H1 (cell line): ENCODE results near the gene PHOSPHO1. TPM values are rescaled to one million over a fixed set of nuclear protein-coding genes. Genes with fewer than 3 reads are reported as not detected.

Source experiments
- CTCF ChIA-PET: fragments of 300-600 bp; sonication (Branson Sonifier 250); formaldehyde crosslinking; loops from one replicate; lab custom pipeline; 2021; ENCODE audit not compliant: partially characterized antibody; lab: Charles Lee
- POLR2A ChIA-PET: fragments of 300-600 bp; sonication (Branson Sonifier 250); formaldehyde crosslinking; loops from one replicate; lab custom pipeline; 2021; ENCODE audit warnings: inconsistent platforms; ENCODE audit not compliant: partially characterized antibody; lab: Charles Lee
- DNase-seq, 2 experiments: peaks; one replicate each; pipeline versions ENCODE4 v3.0.0 to v3.0.0-alpha.2; 2010 to 2022; ENCODE audit warnings: low spot score in 2 of 2, low read depth in 1 of 2, mixed read lengths in 1 of 2
- FAIRE-seq: peaks from 2 replicates; lab custom pipeline; 2011; peaks lifted over from hg19 to GRCh38; lab: Jason Lieb, UNC
- H2AFZ ChIP-seq: 2 replicates; pipeline ENCODE4 v1.8.1; 2012; ENCODE audit warnings: low read length, inconsistent platforms
- H2AK5ac ChIP-seq: 2 replicates; pipeline ENCODE4 v1.6.1; 2013; ENCODE audit warnings: low read depth, low read length
- H2BK120ac ChIP-seq: replicated peaks from 2 replicates; pipeline ENCODE3; 2013; ENCODE audit warnings: low read depth, low read length, inconsistent platforms
- H2BK12ac ChIP-seq: 2 replicates; pipeline ENCODE4 v1.6.1; 2013; ENCODE audit warnings: low read depth, low read length
- H2BK15ac ChIP-seq: 2 replicates; pipeline ENCODE4 v1.6.1; 2013; ENCODE audit warnings: low read length
- H2BK20ac ChIP-seq: 2 replicates; pipeline ENCODE4 v1.6.1; 2013; ENCODE audit warnings: low read length
- H2BK5ac ChIP-seq: 2 replicates; pipeline ENCODE4 v1.6.1; 2013; ENCODE audit warnings: low read depth, low read length
- H3K14ac ChIP-seq: 2 replicates; pipeline ENCODE4 v1.6.1; 2013; ENCODE audit warnings: inconsistent platforms; ENCODE audit not compliant: insufficient read length
- H3K18ac ChIP-seq: 2 replicates; pipeline ENCODE4 v1.6.1; 2013; ENCODE audit warnings: low read length; ENCODE audit errors: extremely low read depth
- H3K23ac ChIP-seq: 2 replicates; pipeline ENCODE4 v1.6.1; 2013; ENCODE audit warnings: inconsistent platforms; ENCODE audit not compliant: insufficient read length
- H3K23me2 ChIP-seq: 2 replicates; pipeline ENCODE4 v1.6.1; 2013; ENCODE audit warnings: low read depth, low read length
- H3K27ac ChIP-seq: 2 replicates; pipeline ENCODE4 v1.6.1; 2011; ENCODE audit warnings: low read depth, low read length, inconsistent platforms
- H3K27me3 ChIP-seq, 4 experiments: replicated peaks in 1 of 4; 1 replicate in 1 of 4; 2 replicates in 3 of 4; pipeline versions ENCODE4 v1.6.1 to v1.8.1; 2011 to 2013; ENCODE audit warnings: low read length in 3 of 4, mild to moderate bottlenecking in 3 of 4, inconsistent platforms in 2 of 4, mixed read lengths in 2 of 4, moderate library complexity in 1 of 4; ENCODE audit not compliant: control insufficient read depth in 3 of 4, insufficient read depth in 3 of 4; ENCODE audit errors: extremely low read depth in 1 of 4
- H3K36me3 ChIP-seq, 4 experiments: 2 replicates each; pipeline versions ENCODE4 v1.6.1 to v1.8.1; 2011 to 2013; ENCODE audit warnings: mild to moderate bottlenecking in 4 of 4, low read length in 3 of 4, moderate library complexity in 2 of 4, control low read depth in 1 of 4, inconsistent platforms in 1 of 4; ENCODE audit not compliant: insufficient read depth in 4 of 4, control insufficient read depth in 2 of 4
- H3K4ac ChIP-seq: replicated peaks from 2 replicates; pipeline ENCODE3; 2013; ENCODE audit warnings: low read length, low read depth, mixed read lengths, inconsistent platforms; ENCODE audit not compliant: insufficient read length
- H3K4me1 ChIP-seq, 4 experiments: replicated peaks in 1 of 4; 1 replicate in 1 of 4; 2 replicates in 3 of 4; pipeline versions ENCODE4 v1.6.1 to v1.8.1; 2011 to 2013; ENCODE audit warnings: low read length in 3 of 4, inconsistent platforms in 2 of 4, mixed read lengths in 1 of 4; ENCODE audit not compliant: insufficient read depth in 4 of 4, control insufficient read depth in 3 of 4
- H3K4me2 ChIP-seq, 2 experiments: 2 replicates each; pipeline versions ENCODE4 v1.6.1 to v1.8.1; 2011 to 2013; ENCODE audit warnings: low read depth in 2 of 2, low read length in 2 of 2, control low read depth in 1 of 2, inconsistent platforms in 1 of 2, mild to moderate bottlenecking in 1 of 2; ENCODE audit not compliant: insufficient read depth in 1 of 2
- H3K4me3 ChIP-seq, 4 experiments: fragments of 200-600, 300-600 bp in 1 of 4; sonication (generic), shearing (Covaris generic), sonication (Bioruptor Twin) in 1 of 4; 2 replicates each; pipeline versions ENCODE4 v1.5.1 to v1.8.1; 2011 to 2016; ENCODE audit warnings: low read length in 4 of 4, low read depth in 3 of 4, control low read depth in 2 of 4, inconsistent platforms in 2 of 4, mild to moderate bottlenecking in 2 of 4, mixed read lengths in 1 of 4, moderate library complexity in 1 of 4; ENCODE audit not compliant: insufficient read depth in 2 of 4; ENCODE audit errors: extremely low read depth in 1 of 4
- H3K56ac ChIP-seq: replicated peaks from 2 replicates; pipeline ENCODE3; 2013; ENCODE audit warnings: low read depth, mild to moderate bottlenecking, mixed read lengths, low read length, inconsistent platforms; ENCODE audit not compliant: insufficient read length
- H3K79me1 ChIP-seq: 2 replicates; pipeline ENCODE4 v1.6.1; 2013; ENCODE audit warnings: low read depth, low read length, control low read depth
- H3K79me2 ChIP-seq, 2 experiments: 2 replicates each; pipeline versions ENCODE4 v1.6.1 to v1.8.1; 2012 to 2013; ENCODE audit warnings: low read length in 2 of 2, mild to moderate bottlenecking in 2 of 2, inconsistent platforms in 1 of 2; ENCODE audit not compliant: insufficient read depth in 2 of 2, control insufficient read depth in 1 of 2
- H3K9ac ChIP-seq, 4 experiments: replicated peaks in 1 of 4; 1 replicate in 1 of 4; 2 replicates in 3 of 4; pipeline versions ENCODE4 v1.6.1 to v1.8.1; 2011 to 2013; ENCODE audit warnings: low read depth in 3 of 4, low read length in 3 of 4, control low read depth in 2 of 4, mild to moderate bottlenecking in 2 of 4, moderate library complexity in 2 of 4, inconsistent platforms in 1 of 4; ENCODE audit errors: extremely low read depth in 1 of 4
- H3K9me3 ChIP-seq, 2 experiments: 2 replicates each; pipeline versions ENCODE4 v1.6.1 to v1.8.1; 2012 to 2013; ENCODE audit warnings: mild to moderate bottlenecking in 2 of 2, moderate library complexity in 2 of 2, control low read depth in 1 of 2, inconsistent platforms in 1 of 2, low read depth in 1 of 2, low read length in 1 of 2, mixed read lengths in 1 of 2; ENCODE audit not compliant: insufficient read depth in 2 of 2
- H4K20me1 ChIP-seq, 2 experiments: replicated peaks in 1 of 2; 2 replicates each; pipeline versions ENCODE3 to v1.8.1; 2011 to 2013; ENCODE audit warnings: inconsistent platforms in 2 of 2, low read length in 2 of 2, mild to moderate bottlenecking in 1 of 2; ENCODE audit not compliant: insufficient read depth in 2 of 2, control insufficient read depth in 1 of 2
- H4K5ac ChIP-seq: 2 replicates; pipeline ENCODE4 v1.6.1; 2013; ENCODE audit warnings: low read length, low read depth, mixed read lengths, inconsistent platforms; ENCODE audit not compliant: insufficient read length
- H4K8ac ChIP-seq: 2 replicates; pipeline ENCODE4 v1.8.0; 2013; ENCODE audit warnings: mild to moderate bottlenecking, moderate library complexity, low read length, inconsistent platforms; ENCODE audit not compliant: insufficient read depth; ENCODE audit errors: extremely low read depth
- H4K91ac ChIP-seq: replicated peaks from 2 replicates; pipeline ENCODE3; 2013; ENCODE audit warnings: low read length, mixed read lengths, inconsistent platforms; ENCODE audit not compliant: insufficient read length
- ASH2L ChIP-seq: fragments of 200-600, 300-600 bp; sonication (generic); IDR thresholded peaks from one replicate; pipeline ENCODE4 v1.7.1; 2017; ENCODE audit warnings: low read length
- BACH1 ChIP-seq: IDR thresholded peaks from 2 replicates; pipeline ENCODE4 v1.6.1; 2012; ENCODE audit warnings: low read length, improper control_type of control experiment
- EP300 ChIP-seq, 2 experiments: IDR thresholded peaks; 1 replicate in 1 of 2; 2 replicates in 1 of 2; pipeline ENCODE4 v1.6.1; 2011 to 2012; ENCODE audit warnings: low read depth in 2 of 2, low read length in 2 of 2, mild to moderate bottlenecking in 2 of 2, borderline replicate concordance in 1 of 2, inconsistent platforms in 1 of 2, moderate library complexity in 1 of 2
- HDAC6 ChIP-seq: IDR thresholded peaks from one replicate; pipeline ENCODE4 v1.7.1; 2012; ENCODE audit warnings: low read depth, mild to moderate bottlenecking, inconsistent platforms, low read length, moderate library complexity
- KDM4A ChIP-seq: IDR thresholded peaks from one replicate; pipeline ENCODE4 v1.7.1; 2012; ENCODE audit warnings: low read depth, mild to moderate bottlenecking, moderate library complexity, low read length, inconsistent platforms; ENCODE audit not compliant: severe bottlenecking
- MAFK ChIP-seq: IDR thresholded peaks from 2 replicates; pipeline ENCODE4 v1.6.1; 2012; ENCODE audit warnings: low read depth, mild to moderate bottlenecking, improper control_type of control experiment, low read length
- NANOG ChIP-seq: IDR thresholded peaks from 2 replicates; pipeline ENCODE4 v1.6.1; 2011; ENCODE audit warnings: low read length, low read depth, mild to moderate bottlenecking, inconsistent platforms; ENCODE audit not compliant: insufficient read depth, poor library complexity, severe bottlenecking
- PHF8 ChIP-seq: fragments of 200-600 bp; sonication (generic); conservative IDR thresholded peaks from 2 replicates; pipeline ENCODE4 v1.7.1; 2012; ENCODE audit warnings: low read depth, mild to moderate bottlenecking, inconsistent platforms, low read length, moderate library complexity
- RFX5 ChIP-seq: IDR thresholded peaks from 2 replicates; pipeline ENCODE4 v1.6.1; 2011; ENCODE audit warnings: low read depth, low read length, improper control_type of control experiment, borderline replicate concordance
- RXRA ChIP-seq: IDR thresholded peaks from 2 replicates; pipeline ENCODE4 v1.6.1; 2011; ENCODE audit warnings: low read depth, mild to moderate bottlenecking, low read length, moderate library complexity; ENCODE audit not compliant: insufficient read depth
- SRF ChIP-seq: IDR thresholded peaks from 2 replicates; pipeline ENCODE4 v1.6.1; 2011; ENCODE audit warnings: mild to moderate bottlenecking, low read depth, low read length, moderate library complexity
- WGBS, 2 experiments: shearing (Covaris generic) in 1 of 2; methylation state at CpG; one replicate each; pipeline versions ENCODE4 v1.1.6 to v1.1.7; 2013 to 2015; ENCODE audit warnings: low lambda C conversion rate in 2 of 2, mixed read lengths in 2 of 2, inconsistent platforms in 1 of 2, low coverage in 1 of 2, missing lambda C conversion rate in 1 of 2; ENCODE audit not compliant: insufficient replicate concordance in 2 of 2, insufficient coverage in 1 of 2, insufficient read length in 1 of 2; ENCODE audit errors: extremely low coverage in 1 of 2, missing lambda C conversion rate in 1 of 2; 5-methylcytosine and 5-hydroxymethylcytosine counted together
- polyA plus RNA-seq, 7 experiments: library from polyadenylated mRNA; depleted of rRNA in 3 of 7; stranded (reverse) in 5 of 7; unstranded in 2 of 7; fragments of >200 nt in 5 of 7; fragments of 200-250 nt in 2 of 7; gene quantifications; 1 replicate in 5 of 7; 2 replicates in 1 of 7; 4 replicates in 1 of 7; pipeline versions ENCODE4 v1.2.1 to v1.2.3, GENCODE V29; 2011 to 2013; ENCODE audit warnings: missing spikeins in 2 of 7, mixed read lengths in 2 of 7
- total RNA-seq: library from RNA; stranded (reverse); fragmentation: NEBNext Ultra II Directional; extraction: Animal tissue kit (Norgen Biotek cat#: 25700); gene quantifications from 2 replicates; pipeline ENCODE4 v1.2.1, GENCODE V29; 2021

PHOSPHO1 gene
- total and polyA plus RNA-seq, 2 of the 8 experiments (the other 6 are each of a cell fraction or from before 2014, with no cell fraction given): 0.34 to 0.45 TPM

DNA sequence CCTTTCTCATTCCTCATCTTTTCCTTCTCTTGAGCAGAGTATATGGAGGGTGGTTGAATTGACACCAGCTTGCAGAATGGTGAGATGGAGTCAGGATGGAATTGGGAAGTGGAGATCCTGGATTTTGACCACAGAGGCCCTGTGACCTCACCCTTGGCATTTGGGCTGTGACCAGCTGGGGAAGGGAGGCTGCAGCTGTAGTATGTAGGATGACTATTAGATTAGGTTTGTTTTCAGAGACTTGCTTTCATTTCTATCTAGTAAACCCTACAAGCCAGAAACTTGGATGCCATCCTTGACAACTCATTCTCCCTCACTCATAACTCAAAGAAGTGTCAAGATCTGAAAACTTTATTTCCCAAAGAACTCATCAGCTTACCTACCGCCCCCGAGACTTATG is 26.1 kb downstream of the PHOSPHO1 start:
- Histone ChIP-seq H3K18ac (no peak overlapping the region), H3K23me2 (no peaks in the 10 kb centered on the region), H2BK12ac (no peak overlapping the region), H3K9me3 (no peaks in the 10 kb centered on the region), H2AK5ac (no peak overlapping the region), H4K8ac (no peak overlapping the region), H3K4ac (no peak overlapping the region), H3K9ac (no peak overlapping the region), H4K20me1 (no peaks in the 10 kb centered on the region), H3K79me2 (no peaks in the 10 kb centered on the region), H3K23ac (no peak overlapping the region), H3K4me1 (peaks cover 0 to under 1% (median 0%) of the 10 kb centered on the region in 4 experiments; a peak in 3 of 7 replicates), H3K56ac (no peak overlapping the region), H3K27ac (no peak overlapping the region), H2AFZ (no peak overlapping the region), H3K4me3 (no peak overlapping the region), H4K91ac (no peak overlapping the region), H2BK20ac (no peak overlapping the region), H3K27me3 (peaks cover 0 to 3% (median 0%) of the 10 kb centered on the region in 4 experiments; a peak in 2 of 7 replicates), H4K5ac (no peak overlapping the region), H3K36me3 (no peaks in the 10 kb centered on the region), H3K79me1 (no peaks in the 10 kb centered on the region), H3K4me2 (no peak overlapping the region), H2BK5ac (no peak overlapping the region), H2BK120ac (no peak overlapping the region), H3K14ac (no peak overlapping the region), H2BK15ac (no peak overlapping the region)
- ChIA-PET POLR2A (interaction anchor here (0.9 to 1.2 kb wide), 3 partner anchors 8 to 207 kb away, joined by 3 to 4 read pairs (median 3); partner anchors contain the start of gene IGF2BP1), CTCF (interaction anchor here (0.9 to 2.0 kb wide), 5 partner anchors 11 to 50 kb away, joined by 3 to 5 read pairs (median 3); no protein-coding TSS in a partner anchor)
- FAIRE-seq (no peak), DNase-seq (no peak)
- 95% methylated on average over 2 of the region's 2 CpGs; no CpG with 5 or more reads in 1 of the 2 experiments for WGBS, 2 experiments
- TF ChIP-seq RFX5 (no peak), EP300 (IDR thresholded peaks at IDR 0.05; ENCODE audit: borderline replicate concordance in 1 of 2, low read depth in 2 of 2, low read length in 2 of 2) (no peak), ASH2L (no peak), KDM4A (no peak), PHF8 (no peak), SRF (no peak), MAFK (no peak), NANOG (no peak), RXRA (no peak), HDAC6 (no peak), BACH1 (no peak)
